ENCODE results near the gene GBE1.

The GBE1 gene

DNA sequence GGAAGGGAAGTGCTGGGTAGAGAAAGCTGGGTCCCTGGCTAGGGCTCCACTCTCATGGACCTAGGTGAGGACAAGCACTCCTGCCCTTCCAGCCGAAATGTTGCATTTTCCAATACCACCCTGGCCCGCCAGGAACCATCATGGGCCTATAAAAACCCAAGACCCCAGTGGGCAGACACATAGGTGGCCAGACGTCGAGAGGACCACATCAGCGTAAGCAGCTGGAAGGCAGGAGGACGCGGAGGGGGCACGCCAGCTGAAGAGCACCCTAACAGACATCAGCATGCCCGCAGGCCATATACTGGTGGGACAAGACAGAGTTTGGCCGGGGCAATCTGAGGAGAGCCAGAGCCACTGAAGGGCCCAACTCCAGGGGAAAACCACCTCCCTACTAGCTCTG, 98.3 kb downstream of the GBE1 start:
- no peak overlapping the region for H3K27ac ChIP-seq
- TF ChIP-seq, protein P1, sequence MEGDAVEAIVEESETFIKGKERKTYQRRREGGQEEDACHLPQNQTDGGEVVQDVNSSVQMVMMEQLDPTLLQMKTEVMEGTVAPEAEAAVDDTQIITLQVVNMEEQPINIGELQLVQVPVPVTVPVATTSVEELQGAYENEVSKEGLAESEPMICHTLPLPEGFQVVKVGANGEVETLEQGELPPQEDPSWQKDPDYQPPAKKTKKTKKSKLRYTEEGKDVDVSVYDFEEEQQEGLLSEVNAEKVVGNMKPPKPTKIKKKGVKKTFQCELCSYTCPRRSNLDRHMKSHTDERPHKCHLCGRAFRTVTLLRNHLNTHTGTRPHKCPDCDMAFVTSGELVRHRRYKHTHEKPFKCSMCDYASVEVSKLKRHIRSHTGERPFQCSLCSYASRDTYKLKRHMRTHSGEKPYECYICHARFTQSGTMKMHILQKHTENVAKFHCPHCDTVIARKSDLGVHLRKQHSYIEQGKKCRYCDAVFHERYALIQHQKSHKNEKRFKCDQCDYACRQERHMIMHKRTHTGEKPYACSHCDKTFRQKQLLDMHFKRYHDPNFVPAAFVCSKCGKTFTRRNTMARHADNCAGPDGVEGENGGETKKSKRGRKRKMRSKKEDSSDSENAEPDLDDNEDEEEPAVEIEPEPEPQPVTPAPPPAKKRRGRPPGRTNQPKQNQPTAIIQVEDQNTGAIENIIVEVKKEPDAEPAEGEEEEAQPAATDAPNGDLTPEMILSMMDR (IDR thresholded peaks at IDR 0.05) = no peak
- no peak overlapping the region for H3K4me3 ChIP-seq
- DNase-seq (ENCODE audit: low spot score) = no peak

DNA sequence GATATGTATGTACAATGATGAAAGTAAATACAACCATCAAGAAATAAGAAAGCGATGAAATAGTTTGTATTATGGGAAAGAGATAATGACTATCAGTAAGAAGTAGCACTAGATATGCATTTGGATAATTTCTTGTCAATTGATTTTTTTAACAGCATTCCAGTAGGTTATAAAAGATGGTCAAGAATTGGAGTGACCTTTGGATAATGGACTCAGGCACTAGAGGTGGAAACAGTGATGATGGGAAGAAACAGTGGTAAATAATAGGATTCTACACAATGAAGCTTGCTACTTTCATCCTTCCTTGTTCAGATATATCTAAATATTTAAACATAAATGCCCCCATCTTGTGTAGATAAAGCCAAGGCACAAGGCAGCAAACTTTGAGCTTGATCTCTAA, 101.4 kb downstream of the GBE1 start:
- DNase-seq (ENCODE audit: low spot score) = no peak
- TF ChIP-seq, protein P1 (IDR thresholded peaks at IDR 0.05) = no peak
- Histone ChIP-seq H3K4me3 (no peak overlapping the region), H3K27ac (no peak overlapping the region)

DNA sequence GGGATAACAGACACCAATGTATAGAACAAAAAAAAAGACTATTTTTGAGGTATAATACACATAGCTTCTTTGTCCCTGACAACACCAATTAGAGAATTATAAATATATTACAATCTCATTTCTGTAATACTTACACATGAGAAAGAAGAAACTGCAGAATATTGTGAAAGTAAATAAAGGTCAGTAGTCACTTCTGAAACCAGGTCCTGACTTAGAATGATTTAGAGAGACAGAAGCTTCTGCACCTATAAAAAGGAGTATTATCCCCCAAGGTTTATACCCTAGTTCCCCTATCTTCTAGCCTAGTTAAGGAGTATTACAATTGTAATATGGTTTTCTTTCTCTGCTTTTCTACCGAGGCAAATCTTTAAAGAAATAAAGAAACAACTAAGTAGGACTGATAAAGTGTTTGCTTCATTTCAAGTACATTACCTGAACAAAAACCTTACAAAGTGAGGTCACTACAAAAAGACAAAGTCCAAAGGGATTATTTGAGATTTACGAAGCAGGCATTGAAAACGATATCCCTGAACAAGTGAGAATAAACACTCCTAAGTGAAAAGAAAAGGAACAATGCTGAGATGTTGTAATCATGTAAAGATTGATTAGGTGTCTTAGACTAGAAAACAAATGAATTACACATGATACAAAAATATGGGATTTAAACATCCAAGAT, 103.0 kb downstream of the GBE1 start:
- no peak for DNase-seq (ENCODE audit: low spot score)
- Histone ChIP-seq H3K4me3 (no peak overlapping the region), H3K27ac (no peak overlapping the region)
- TF ChIP-seq, protein P1 (IDR thresholded peaks at IDR 0.05) = no peak

DNA sequence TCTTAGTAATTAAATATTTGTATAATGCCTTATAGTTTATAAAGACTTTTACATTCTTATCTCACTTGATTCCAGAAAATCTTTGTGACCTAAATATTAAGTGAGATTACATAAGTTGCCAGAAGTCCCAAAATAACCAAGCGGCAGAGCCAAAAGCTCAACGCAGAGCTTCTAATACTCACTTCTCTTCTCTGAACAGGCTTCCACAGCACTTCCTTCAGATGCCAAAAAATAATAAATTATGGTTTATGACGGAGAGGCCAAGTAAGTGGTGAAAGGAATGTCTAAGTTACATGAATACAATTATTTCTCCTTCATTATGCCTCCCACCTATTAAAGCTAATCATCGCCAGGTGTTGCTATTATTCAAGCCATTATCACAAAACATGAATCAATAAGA, 110.3 kb downstream of the GBE1 start:
- Histone ChIP-seq H3K4me3 (no peak overlapping the region), H3K27ac (no peak overlapping the region)
- TF ChIP-seq, protein P1 (IDR thresholded peaks at IDR 0.05) = no peak
- DNase-seq (ENCODE audit: low spot score) = no peak

DNA sequence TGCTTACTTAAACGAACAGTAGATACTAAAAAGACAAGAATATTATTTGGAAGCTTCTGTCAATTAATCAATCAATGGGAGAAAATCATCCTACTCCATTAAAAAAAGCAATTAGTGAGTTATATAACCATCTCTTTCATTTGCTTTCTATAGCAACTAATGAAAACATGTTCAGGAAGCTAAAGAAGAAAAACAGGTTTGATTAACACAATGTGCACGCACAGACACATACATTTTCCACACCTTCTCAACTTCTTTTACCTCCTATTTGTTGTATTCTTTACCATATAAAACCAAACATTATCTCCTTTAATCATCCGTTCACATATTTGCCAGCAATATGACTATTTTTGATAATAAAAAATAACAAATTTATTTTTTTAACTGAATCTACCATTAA, 111.3 kb downstream of the GBE1 start:
- Histone ChIP-seq H3K27ac (no peak overlapping the region), H3K4me3 (no peak overlapping the region)
- TF ChIP-seq, protein P1 (IDR thresholded peaks at IDR 0.05) = no peak
- no peak for DNase-seq (ENCODE audit: low spot score)

DNA sequence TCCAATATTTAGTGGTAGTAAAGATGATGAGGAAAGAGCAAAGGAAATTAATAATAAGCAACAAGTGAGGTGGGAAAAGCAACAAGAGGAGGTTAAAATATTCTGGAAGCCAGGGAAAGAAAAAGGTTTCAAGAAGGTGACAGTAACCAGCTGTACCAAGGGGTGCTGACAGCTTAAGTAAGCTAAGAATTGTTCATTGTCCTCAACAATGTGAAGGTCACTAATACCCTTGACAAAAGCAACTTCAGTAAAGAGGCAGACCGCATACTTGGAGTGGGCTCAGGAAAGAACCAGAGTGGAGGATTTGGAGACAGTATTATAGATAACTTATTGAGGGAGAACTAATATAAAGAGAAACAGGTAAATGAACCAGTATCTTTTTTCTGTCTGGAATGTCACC, 116.2 kb downstream of the GBE1 start:
- no peak overlapping the region for H3K27ac ChIP-seq
- TF ChIP-seq, protein P1 (IDR thresholded peaks at IDR 0.05) = no peak
- no peak for DNase-seq (ENCODE audit: low spot score)
- H3K4me3 ChIP-seq = no peak overlapping the region

DNA sequence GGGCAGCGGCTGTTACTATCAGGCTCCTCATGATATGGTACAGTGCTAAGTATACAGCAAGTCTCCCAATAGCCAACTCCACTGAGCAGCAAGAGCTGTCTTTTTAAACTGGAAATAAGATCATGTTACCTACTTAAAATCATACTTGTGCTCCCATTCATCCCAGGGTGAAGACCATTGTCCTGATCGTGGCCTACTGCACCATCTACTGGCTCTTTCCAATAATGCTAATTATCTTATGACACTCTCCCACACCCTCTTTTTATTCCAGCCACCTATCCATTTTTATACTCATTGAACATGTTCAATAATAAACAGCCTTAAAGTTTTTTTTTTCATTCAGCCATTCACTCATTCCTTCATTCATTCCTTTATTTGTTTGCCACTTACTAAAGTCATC, 117.7 kb downstream of the GBE1 start:
- no peak for DNase-seq (ENCODE audit: low spot score)
- H3K4me3 ChIP-seq = no peak overlapping the region

More for the DNA sequence above, 117.7 kb downstream of the GBE1 start:
- TF ChIP-seq, protein P1 (IDR thresholded peaks at IDR 0.05) = no peak
- H3K27ac ChIP-seq = no peak overlapping the region
